ENCODE measurements around the gene EXOSC10.

DNA sequence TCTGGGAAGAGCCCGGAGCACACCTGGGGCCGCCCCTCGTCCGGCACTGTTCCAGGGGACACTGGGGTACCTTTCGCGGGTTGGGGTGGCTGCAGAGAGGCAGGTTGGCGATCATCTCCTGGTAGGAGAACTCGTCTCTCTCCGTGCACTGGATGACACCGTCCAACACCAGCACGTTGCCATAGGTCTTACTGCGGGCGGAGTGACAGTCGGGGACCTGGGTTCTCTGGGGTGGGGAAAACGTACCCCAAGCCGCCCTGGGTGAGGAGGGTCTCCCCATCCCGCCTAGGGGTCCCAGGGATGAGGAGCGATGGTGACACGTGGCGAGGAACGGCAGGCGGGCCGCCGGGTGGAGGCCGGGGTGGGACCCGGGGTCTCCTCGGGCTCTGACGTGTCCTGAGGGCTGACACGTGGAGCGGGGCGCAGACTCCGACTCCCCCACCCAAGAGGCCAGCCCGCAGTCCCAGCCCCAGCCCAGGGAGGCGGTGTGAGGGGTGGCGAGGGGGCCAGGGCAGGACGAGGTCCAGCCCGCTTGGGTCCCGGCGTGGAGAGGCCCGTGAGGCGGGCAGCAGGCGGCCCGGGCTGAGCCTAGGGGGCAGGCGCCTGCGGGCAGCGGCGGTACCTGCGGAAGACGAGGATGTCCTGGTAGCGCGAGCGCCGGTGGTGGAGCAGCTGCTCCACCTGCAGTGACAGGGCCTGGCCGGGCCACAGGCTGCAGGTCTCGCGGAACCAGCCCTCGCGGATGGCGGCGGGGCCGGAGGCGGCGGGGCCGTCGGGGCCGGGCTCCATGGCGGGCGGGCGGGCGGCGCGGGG lies 40.3 kb downstream of the EXOSC10 start:
- TF ChIP-seq, protein P1, sequence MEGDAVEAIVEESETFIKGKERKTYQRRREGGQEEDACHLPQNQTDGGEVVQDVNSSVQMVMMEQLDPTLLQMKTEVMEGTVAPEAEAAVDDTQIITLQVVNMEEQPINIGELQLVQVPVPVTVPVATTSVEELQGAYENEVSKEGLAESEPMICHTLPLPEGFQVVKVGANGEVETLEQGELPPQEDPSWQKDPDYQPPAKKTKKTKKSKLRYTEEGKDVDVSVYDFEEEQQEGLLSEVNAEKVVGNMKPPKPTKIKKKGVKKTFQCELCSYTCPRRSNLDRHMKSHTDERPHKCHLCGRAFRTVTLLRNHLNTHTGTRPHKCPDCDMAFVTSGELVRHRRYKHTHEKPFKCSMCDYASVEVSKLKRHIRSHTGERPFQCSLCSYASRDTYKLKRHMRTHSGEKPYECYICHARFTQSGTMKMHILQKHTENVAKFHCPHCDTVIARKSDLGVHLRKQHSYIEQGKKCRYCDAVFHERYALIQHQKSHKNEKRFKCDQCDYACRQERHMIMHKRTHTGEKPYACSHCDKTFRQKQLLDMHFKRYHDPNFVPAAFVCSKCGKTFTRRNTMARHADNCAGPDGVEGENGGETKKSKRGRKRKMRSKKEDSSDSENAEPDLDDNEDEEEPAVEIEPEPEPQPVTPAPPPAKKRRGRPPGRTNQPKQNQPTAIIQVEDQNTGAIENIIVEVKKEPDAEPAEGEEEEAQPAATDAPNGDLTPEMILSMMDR (IDR thresholded peaks at IDR 0.05), result no peak
- TF ChIP-seq POLR2A (IDR thresholded peaks at IDR 0.05), result no peak
